ENCODE measurements around the gene ACTR2. TPM values are rescaled to one million over a fixed set of nuclear protein-coding genes. Genes with fewer than 3 reads are reported as not detected.
A peak's percentile ranks its signal among the peaks of the same experiment; 100 is the strongest.

Gene ACTR2
- total and polyA plus RNA-seq, 2 of the 13 experiments (the other 11 are each of a cell fraction or from before 2014, with no cell fraction given): 51.2 to 100 TPM

DNA sequence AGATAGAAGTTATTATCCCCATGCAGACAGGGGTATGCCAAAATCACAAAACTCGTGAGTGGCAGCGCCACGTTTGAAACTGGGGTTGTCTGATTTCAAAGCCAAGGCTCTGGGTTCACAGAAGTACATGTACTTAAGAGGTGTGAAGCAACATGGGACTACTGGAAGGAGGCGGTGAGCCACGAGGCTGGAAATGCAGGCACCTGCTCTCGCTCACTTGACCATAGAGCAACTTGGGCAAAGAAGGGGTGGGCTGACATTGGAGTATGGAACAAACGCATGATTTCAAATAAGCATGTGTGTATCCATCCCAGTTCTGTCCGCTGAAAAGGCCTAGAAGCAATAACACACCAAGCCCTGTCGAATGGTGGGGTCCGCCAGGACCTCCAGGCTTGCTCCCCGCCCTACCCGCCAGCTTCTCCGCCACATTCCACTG, 593 bp upstream of the ACTR2 start (continued):
- TF ChIP-seq ZBTB21 (CRISPR knock-in tag; IDR thresholded peaks at IDR 0.05): no peak
- 0 out of 2 replicates have a peak, but pooled peaks have one; percentile 38 for TF ChIP-seq ZNF253 (CRISPR knock-in tag; IDR thresholded peaks at IDR 0.05; ENCODE audit: borderline replicate concordance)
- TF ChIP-seq, protein P1, sequence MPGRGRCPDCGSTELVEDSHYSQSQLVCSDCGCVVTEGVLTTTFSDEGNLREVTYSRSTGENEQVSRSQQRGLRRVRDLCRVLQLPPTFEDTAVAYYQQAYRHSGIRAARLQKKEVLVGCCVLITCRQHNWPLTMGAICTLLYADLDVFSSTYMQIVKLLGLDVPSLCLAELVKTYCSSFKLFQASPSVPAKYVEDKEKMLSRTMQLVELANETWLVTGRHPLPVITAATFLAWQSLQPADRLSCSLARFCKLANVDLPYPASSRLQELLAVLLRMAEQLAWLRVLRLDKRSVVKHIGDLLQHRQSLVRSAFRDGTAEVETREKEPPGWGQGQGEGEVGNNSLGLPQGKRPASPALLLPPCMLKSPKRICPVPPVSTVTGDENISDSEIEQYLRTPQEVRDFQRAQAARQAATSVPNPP (CRISPR knock-in tag; IDR thresholded peaks at IDR 0.05): no peak
- no peak for TF ChIP-seq HDAC2 (CRISPR knock-in tag; IDR thresholded peaks at IDR 0.05)
- no peak for TF ChIP-seq POLR2A (IDR thresholded peaks at IDR 0.05; ENCODE audit: insufficient read depth in 1 of 2, low read depth in 2 of 2, low read length in 2 of 2)
- TF ChIP-seq, protein P2, sequence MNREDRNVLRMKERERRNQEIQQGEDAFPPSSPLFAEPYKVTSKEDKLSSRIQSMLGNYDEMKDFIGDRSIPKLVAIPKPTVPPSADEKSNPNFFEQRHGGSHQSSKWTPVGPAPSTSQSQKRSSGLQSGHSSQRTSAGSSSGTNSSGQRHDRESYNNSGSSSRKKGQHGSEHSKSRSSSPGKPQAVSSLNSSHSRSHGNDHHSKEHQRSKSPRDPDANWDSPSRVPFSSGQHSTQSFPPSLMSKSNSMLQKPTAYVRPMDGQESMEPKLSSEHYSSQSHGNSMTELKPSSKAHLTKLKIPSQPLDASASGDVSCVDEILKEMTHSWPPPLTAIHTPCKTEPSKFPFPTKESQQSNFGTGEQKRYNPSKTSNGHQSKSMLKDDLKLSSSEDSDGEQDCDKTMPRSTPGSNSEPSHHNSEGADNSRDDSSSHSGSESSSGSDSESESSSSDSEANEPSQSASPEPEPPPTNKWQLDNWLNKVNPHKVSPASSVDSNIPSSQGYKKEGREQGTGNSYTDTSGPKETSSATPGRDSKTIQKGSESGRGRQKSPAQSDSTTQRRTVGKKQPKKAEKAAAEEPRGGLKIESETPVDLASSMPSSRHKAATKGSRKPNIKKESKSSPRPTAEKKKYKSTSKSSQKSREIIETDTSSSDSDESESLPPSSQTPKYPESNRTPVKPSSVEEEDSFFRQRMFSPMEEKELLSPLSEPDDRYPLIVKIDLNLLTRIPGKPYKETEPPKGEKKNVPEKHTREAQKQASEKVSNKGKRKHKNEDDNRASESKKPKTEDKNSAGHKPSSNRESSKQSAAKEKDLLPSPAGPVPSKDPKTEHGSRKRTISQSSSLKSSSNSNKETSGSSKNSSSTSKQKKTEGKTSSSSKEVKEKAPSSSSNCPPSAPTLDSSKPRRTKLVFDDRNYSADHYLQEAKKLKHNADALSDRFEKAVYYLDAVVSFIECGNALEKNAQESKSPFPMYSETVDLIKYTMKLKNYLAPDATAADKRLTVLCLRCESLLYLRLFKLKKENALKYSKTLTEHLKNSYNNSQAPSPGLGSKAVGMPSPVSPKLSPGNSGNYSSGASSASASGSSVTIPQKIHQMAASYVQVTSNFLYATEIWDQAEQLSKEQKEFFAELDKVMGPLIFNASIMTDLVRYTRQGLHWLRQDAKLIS (CRISPR knock-in tag; IDR thresholded peaks at IDR 0.05): no peak
- no peak for TF ChIP-seq REL (CRISPR knock-in tag; conservative IDR thresholded peaks at IDR 0.05)
- TF ChIP-seq ARNT2 (CRISPR knock-in tag; IDR thresholded peaks at IDR 0.05; ENCODE audit: low read depth): no peak
- TF ChIP-seq PHF21A (CRISPR knock-in tag; IDR thresholded peaks at IDR 0.05): no peak
- TF ChIP-seq FOSL2 (CRISPR knock-in tag; IDR thresholded peaks at IDR 0.05): no peak
- TF ChIP-seq GFI1 (CRISPR knock-in tag; IDR thresholded peaks at IDR 0.05; ENCODE audit: borderline replicate concordance): peak; percentile 72; the same call in 1 of the 2 replicates
- TF ChIP-seq, protein P3, sequence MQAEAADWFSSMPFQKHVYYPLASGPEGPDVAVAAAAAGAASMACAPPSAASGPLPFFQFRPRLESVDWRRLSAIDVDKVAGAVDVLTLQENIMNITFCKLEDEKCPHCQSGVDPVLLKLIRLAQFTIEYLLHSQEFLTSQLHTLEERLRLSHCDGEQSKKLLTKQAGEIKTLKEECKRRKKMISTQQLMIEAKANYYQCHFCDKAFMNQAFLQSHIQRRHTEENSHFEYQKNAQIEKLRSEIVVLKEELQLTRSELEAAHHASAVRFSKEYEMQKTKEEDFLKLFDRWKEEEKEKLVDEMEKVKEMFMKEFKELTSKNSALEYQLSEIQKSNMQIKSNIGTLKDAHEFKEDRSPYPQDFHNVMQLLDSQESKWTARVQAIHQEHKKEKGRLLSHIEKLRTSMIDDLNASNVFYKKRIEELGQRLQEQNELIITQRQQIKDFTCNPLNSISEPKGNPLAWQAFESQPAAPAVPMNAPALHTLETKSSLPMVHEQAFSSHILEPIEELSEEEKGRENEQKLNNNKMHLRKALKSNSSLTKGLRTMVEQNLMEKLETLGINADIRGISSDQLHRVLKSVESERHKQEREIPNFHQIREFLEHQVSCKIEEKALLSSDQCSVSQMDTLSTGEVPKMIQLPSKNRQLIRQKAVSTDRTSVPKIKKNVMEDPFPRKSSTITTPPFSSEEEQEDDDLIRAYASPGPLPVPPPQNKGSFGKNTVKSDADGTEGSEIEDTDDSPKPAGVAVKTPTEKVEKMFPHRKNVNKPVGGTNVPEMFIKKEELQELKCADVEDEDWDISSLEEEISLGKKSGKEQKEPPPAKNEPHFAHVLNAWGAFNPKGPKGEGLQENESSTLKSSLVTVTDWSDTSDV (CRISPR knock-in tag; IDR thresholded peaks at IDR 0.05): peak; percentile 95; the same call in 1 of the 2 replicates
- TF ChIP-seq, protein P4, sequence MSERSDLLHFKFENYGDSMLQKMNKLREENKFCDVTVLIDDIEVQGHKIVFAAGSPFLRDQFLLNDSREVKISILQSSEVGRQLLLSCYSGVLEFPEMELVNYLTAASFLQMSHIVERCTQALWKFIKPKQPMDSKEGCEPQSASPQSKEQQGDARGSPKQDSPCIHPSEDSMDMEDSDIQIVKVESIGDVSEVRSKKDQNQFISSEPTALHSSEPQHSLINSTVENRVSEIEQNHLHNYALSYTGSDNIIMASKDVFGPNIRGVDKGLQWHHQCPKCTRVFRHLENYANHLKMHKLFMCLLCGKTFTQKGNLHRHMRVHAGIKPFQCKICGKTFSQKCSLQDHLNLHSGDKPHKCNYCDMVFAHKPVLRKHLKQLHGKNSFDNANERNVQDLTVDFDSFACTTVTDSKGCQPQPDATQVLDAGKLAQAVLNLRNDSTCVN (CRISPR knock-in tag; IDR thresholded peaks at IDR 0.05; ENCODE audit: borderline replicate concordance): no peak
- no peak for TF ChIP-seq POLR2AphosphoS5 (IDR thresholded peaks at IDR 0.05; ENCODE audit: low read depth, low read length)
- TF ChIP-seq ZNF598 (CRISPR knock-in tag; IDR thresholded peaks at IDR 0.05; ENCODE audit: borderline replicate concordance): 0 out of 2 replicates have a peak, but pooled peaks have one; percentile 12
- no peak for TF ChIP-seq PAX8 (CRISPR knock-in tag; IDR thresholded peaks at IDR 0.05; ENCODE audit: borderline replicate concordance)
- TF ChIP-seq ZNF33B (CRISPR knock-in tag; IDR thresholded peaks at IDR 0.05): no peak
- TF ChIP-seq, protein P5, sequence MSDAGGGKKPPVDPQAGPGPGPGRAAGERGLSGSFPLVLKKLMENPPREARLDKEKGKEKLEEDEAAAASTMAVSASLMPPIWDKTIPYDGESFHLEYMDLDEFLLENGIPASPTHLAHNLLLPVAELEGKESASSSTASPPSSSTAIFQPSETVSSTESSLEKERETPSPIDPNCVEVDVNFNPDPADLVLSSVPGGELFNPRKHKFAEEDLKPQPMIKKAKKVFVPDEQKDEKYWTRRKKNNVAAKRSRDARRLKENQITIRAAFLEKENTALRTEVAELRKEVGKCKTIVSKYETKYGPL (CRISPR knock-in tag; IDR thresholded peaks at IDR 0.05): no peak
- TF ChIP-seq ARNT (IDR thresholded peaks at IDR 0.05): no peak
- peak; percentile 60; the same call in 1 of the 2 replicates for TF ChIP-seq NR1H2 (CRISPR knock-in tag; IDR thresholded peaks at IDR 0.05; ENCODE audit: borderline replicate concordance, low read depth)
- TF ChIP-seq ZNF878 (CRISPR knock-in tag; IDR thresholded peaks at IDR 0.05): no peak
- no peak for TF ChIP-seq TCF12 (IDR thresholded peaks at IDR 0.05)
- TF ChIP-seq TCF12 (CRISPR knock-in tag; IDR thresholded peaks at IDR 0.05): no peak

All from HepG2 (cell line).